Measurements from ENCODE around the gene CCDC142. TPM values are rescaled to one million over a fixed set of nuclear protein-coding genes. Genes with fewer than 3 reads are reported as not detected.
A peak's percentile ranks its signal among the peaks of the same experiment; 100 is the strongest.
"Not testable (repeated sequence)": the region's sequence is repeated elsewhere in the genome, so short reads cannot be mapped to it uniquely, and the experiment has no call there.

The CCDC142 gene
- total and polyA plus RNA-seq, 2 donors (not counting 1 experiment from before 2014, with no cell fraction given), result 13.0 to 61.6 TPM

- Histone ChIP-seq H3K4me1 (ENCODE audit: control insufficient read depth in 2 of 2, insufficient read depth in 2 of 2, low read length in 2 of 2) (peaks cover 25 to 29% of the 10 kb centered on the region in 2 donors), H2AFZ (ENCODE audit: insufficient read depth, low read depth, low read length, poor library complexity, severe bottlenecking) (no peak overlapping the region), H4K20me1 (ENCODE audit: control insufficient read depth, insufficient read depth, low read length, poor library complexity, severe bottlenecking) (no peaks in the 10 kb centered on the region), H3K4me3 (ENCODE audit: control extremely low read depth in 1 of 5, extremely low read depth in 1 of 5, insufficient read depth in 1 of 5, low read depth in 2 of 5, low read length in 4 of 5) (no peak overlapping the region), H3K27ac (ENCODE audit: low read length in 2 of 2) (no peak overlapping the region), H3K9ac (ENCODE audit: low read length) (no peak overlapping the region), H3K79me2 (ENCODE audit: control insufficient read depth, insufficient read depth, low read length) (no peaks in the 10 kb centered on the region), H3K9me3 (ENCODE audit: control extremely low read depth in 1 of 3, control insufficient read depth in 2 of 3, insufficient read depth in 1 of 3, low read length in 2 of 3) (peaks cover 0 to 9% (median 0%) of the 10 kb centered on the region in 3 donors), H3K36me3 (replicated peaks in 1 of 2; ENCODE audit: control extremely low read depth in 1 of 2, control insufficient read depth in 1 of 2, extremely low read depth in 1 of 2, insufficient read depth in 2 of 2, low read length in 1 of 2) (no peaks in the 10 kb centered on the region), H3K27me3 (replicated peaks in 1 of 4; ENCODE audit: control extremely low read depth in 1 of 4, control insufficient read depth in 3 of 4, insufficient read depth in 4 of 4, low read length in 3 of 4) (peaks cover 0 to 41% (median 13%) of the 10 kb centered on the region in 4 experiments), H3K4me2 (replicated peaks; ENCODE audit: low read depth, low read length, poor library complexity, severe bottlenecking) (no peak overlapping the region)
- DNase-seq (no peak), ATAC-seq (ENCODE audit: low read depth) (no peak)
- CTCF ChIA-PET, result no interaction called here
- peaks cover 19% of the 10 kb centered on the region for H3K27me3 Mint-ChIP-seq
- 10% methylated on average over 3 of the region's 5 CpGs for WGBS (ENCODE audit: insufficient coverage)
- peaks cover 18% of the 10 kb centered on the region for H3K4me1 Mint-ChIP-seq
- no peak overlapping the region for H3K4me3 Mint-ChIP-seq
- intact Hi-C loops (cut with micrococcal nuclease), result no loop called here
- TF ChIP-seq EZH2 (IDR thresholded peaks at IDR 0.05; ENCODE audit: borderline replicate concordance, insufficient read depth, low read depth, low read length, poor library complexity, severe bottlenecking) (no peak), CTCF (IDR thresholded peaks at IDR 0.05) (no peak)
- H3K9me3 Mint-ChIP-seq (ENCODE audit: insufficient read depth), result no peaks in the 10 kb centered on the region
- no peak overlapping the region for H3K27ac Mint-ChIP-seq
- POLR2A ChIA-PET, result interaction anchor here (1.3 kb wide), 1 partner anchor 10 kb away, joined by 3 read pairs; no protein-coding TSS in a partner anchor
Observed at GRCh38 chr2:74444498-74445318, 38.1 kb downstream of the CCDC142 start.

GRCh38 chr2:74442483-74443297 lies 40.1 kb downstream of the CCDC142 start:
- H3K27ac Mint-ChIP-seq, result not testable (repeated sequence)
- ChIA-PET CTCF (interaction anchor here (1.0 to 1.8 kb wide), 3 partner anchors 12 to 58 kb away, joined by 3 to 4 read pairs (median 4); partner anchors contain the start of gene TTC31), POLR2A (interaction anchor here (1.3 kb wide), 1 partner anchor 40 kb away, joined by 3 read pairs; the partner anchor contains the start of genes CCDC142 and TTC31)

More at GRCh38 chr2:74442483-74443297, 40.1 kb downstream of the CCDC142 start:
- peaks cover 29 to 36% of the 10 kb centered on the region in 2 donors for H3K4me1 ChIP-seq (ENCODE audit: control insufficient read depth in 2 of 2, insufficient read depth in 2 of 2, low read length in 2 of 2)
- DNase-seq; H3K9me3 Mint-ChIP-seq (ENCODE audit: insufficient read depth); H4K20me1 ChIP-seq (ENCODE audit: control insufficient read depth, insufficient read depth, low read length, poor library complexity, severe bottlenecking); H3K79me2 ChIP-seq (ENCODE audit: control insufficient read depth, insufficient read depth, low read length); intact Hi-C loops (cut with micrococcal nuclease); H3K27ac ChIP-seq (ENCODE audit: low read length in 2 of 2); ATAC-seq (ENCODE audit: low read depth); H3K9me3 ChIP-seq (ENCODE audit: control extremely low read depth in 1 of 3, control insufficient read depth in 2 of 3, insufficient read depth in 1 of 3, low read length in 2 of 3); H3K36me3 ChIP-seq (replicated peaks in 1 of 2; ENCODE audit: control extremely low read depth in 1 of 2, control insufficient read depth in 1 of 2, extremely low read depth in 1 of 2, insufficient read depth in 2 of 2, low read length in 1 of 2): not testable (repeated sequence)
- peaks cover 0 to 43% (median 13%) of the 10 kb centered on the region in 4 experiments for H3K27me3 ChIP-seq (replicated peaks in 1 of 4; ENCODE audit: control extremely low read depth in 1 of 4, control insufficient read depth in 3 of 4, insufficient read depth in 4 of 4, low read length in 3 of 4)
- Mint-ChIP-seq H3K4me3 (peak overlapping the region; percentile 83), H3K4me1 (peaks cover 34% of the 10 kb centered on the region), H3K27me3 (peaks cover 19% of the 10 kb centered on the region)
- H3K4me2 ChIP-seq (replicated peaks; ENCODE audit: low read depth, low read length, poor library complexity, severe bottlenecking), result peak overlapping the region; percentile 95
- H3K4me3 ChIP-seq (ENCODE audit: control extremely low read depth in 1 of 5, extremely low read depth in 1 of 5, insufficient read depth in 1 of 5, low read depth in 2 of 5, low read length in 4 of 5), result peak overlapping the region in 1 of 5 experiments; percentile 60
- WGBS (ENCODE audit: insufficient coverage), result 96% methylated on average over 6 of the region's 16 CpGs
- H3K9ac ChIP-seq (ENCODE audit: low read length), result peak overlapping the region; percentile 57
- H2AFZ ChIP-seq (ENCODE audit: insufficient read depth, low read depth, low read length, poor library complexity, severe bottlenecking), result peak overlapping the region; percentile 81
